Activated CD4-positive, alpha-beta T cell treated with anti-CD3 and anti-CD28 coated beads for 48 hours (primary cell): Measurements from ENCODE around the gene WDHD1.
"Not testable (repeated sequence)": the region's sequence is repeated elsewhere in the genome, so short reads cannot be mapped to it uniquely, and the experiment has no call there.

ENCODE experiments used
- DNase-seq: peaks from one replicate; pipeline ENCODE4 v3.0.0-alpha.2; 2020

WDHD1 gene

DNA sequence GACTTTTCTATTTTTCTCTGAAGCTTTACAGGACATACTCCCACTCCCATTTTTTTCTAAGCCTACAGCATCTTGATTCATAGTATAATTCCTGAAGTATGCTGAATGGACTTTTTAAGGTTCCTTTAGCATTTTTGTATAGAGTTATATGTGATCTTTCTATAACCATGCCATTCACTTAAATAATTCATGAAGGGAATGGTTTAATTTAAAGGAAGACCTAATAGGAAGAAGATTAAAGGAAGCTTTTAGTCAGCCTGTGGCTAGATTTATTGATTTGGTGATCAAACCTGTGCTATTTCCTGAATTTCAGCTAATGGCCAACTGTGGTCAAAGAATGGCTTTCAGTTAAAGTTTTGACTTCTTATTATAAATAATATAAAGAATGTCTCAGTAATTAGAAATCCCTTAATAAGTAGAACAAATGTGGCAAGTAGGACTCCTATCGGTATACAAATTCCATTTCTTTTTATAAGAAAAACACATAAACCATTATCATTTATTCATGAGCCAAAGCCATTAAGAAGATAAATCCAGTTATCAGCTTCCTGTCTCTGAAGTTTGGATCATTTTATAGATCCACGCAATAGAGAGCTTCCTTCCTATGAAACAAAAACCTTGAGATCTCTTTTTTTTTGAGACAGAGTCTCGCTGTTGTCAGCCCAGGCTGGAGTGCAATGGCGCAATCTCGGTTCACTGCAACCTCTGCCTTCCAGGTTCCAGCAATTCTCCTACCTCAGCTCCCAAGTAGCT is 20.6 kb upstream of the WDHD1 start:
- DNase-seq: no peak

DNA sequence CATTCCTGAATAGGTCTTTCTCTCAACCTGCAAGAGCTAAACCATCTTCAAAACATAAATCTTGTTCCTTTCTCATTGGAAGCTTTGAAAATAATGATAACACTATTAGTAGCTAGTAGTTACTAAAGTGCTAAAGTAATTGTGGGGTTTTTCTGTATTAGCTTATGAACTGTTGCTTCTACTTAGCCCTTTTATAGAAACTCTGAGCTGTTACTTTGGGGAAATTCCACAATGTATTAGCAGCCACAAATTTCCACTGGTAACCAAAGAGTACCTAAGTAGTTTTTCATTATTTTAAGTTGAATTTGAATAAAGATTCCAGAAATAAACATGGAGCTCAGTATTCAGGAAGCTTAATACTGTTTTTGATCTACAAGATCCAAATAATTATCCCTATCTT is 18.2 kb upstream of the WDHD1 start:
- no peak for DNase-seq

DNA sequence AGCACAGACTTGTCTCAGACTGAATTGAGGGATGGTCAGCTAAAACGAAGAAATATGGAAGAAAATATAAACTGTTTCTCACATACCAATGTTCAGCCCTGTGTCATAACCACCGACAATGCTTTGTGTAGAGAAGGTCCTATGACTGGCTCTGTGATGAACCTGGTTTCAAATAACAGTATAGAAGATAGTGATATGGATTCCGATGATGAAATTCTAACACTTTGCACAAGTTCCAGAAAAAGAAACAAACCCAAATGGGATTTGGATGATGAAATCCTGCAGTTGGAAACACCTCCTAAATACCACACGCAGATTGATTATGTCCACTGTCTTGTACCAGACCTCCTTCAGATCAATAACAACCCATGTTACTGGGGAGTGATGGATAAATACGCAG is 16.6 kb upstream of the WDHD1 start:
- no peak for DNase-seq

DNA sequence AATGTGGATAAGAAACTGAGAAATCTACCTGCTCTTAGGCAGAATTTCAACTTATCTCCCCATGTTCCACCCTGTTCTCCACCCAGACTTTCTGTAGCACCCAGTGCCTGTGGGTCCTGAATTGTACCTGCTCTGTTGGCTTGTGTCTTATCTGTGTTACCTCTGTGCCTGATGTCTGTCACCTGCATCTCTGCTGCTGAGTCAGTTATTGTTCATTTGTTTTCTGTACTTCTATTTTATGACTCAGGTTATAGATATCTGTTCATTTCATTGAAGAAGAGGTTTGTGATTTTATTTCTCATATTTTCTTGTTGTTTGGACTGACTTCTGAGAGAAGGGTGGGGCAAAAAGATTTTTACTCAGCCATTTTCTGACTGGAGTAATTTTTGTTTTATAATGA is 11.8 kb upstream of the WDHD1 start:
- no peak for DNase-seq

DNA sequence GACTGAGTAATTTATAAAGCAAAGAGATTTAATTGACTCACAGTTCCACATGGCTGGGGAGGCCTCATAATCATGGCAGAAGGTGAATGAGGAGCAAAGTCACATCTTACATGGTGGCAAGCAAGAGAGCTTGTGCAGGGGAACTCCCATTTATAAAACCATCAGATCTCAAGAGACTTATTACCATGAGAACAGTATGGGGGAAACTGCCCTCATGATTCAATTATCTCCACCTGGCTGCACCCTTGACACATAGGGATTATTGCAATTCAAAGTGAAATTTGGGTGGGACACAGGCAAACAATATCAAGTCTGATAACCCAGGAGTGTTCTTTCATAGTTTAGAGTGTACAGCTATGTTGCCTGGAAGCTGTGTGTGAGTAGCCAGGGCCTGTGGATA is 11.1 kb upstream of the WDHD1 start:
- DNase-seq: not testable (repeated sequence)

DNA sequence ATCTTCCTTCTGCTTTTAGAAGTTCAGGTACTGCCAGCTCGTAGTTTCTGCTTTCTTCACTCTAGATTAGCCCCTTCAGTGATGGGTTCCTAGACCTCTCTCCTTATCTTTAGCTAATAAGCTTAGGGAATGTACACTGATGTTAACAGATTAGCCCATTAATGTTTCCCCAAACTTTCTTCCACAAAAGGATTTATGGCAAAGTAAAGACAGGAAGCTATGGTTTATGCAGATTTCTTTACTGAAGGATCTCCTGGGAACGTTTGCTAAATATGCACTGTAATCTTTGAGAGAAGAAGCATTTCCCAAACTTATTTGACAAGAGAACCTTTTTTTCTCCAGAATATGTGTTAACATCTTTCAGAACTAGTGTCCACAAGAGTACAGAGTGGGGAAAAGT is 4.3 kb upstream of the WDHD1 start:
- no peak for DNase-seq

DNA sequence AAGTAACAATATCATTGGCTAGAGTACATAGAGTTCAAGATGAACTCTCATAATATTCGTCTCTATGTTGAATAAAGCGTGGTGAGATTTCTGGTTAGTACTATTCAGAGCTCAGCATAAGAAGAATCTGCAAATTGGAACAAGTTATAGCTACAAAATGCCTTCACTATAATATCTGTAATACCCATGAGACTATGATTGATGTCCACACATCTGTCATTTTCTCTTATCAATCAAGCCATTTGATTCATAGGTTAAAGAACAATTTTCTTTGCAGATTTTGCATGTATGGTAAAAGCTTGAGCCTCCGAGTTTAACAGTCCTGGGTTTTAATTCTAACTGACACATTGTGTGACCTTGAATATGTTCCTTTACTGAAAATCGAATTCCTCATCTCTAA is 1.6 kb upstream of the WDHD1 start:
- no peak for DNase-seq

DNA sequence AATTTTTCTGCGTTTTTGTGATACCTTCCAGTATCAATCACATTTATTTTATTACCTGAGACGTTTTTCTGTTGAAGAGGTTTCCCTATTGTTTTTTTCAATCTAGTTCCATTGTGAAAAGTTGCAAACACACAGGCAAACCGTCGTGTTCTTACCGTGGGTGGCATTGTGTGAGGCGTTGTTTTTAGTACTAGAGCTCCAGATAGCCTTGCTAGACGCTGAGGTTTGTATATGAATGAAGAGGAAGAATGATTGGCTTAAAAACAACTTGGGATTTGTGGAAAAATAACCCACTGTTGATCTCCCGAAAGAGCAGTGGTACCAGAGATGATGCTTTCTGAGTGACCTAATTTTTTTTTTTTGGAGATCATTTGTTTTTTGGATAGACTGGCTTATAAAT is 1.2 kb upstream of the WDHD1 start:
- DNase-seq: no peak

DNA sequence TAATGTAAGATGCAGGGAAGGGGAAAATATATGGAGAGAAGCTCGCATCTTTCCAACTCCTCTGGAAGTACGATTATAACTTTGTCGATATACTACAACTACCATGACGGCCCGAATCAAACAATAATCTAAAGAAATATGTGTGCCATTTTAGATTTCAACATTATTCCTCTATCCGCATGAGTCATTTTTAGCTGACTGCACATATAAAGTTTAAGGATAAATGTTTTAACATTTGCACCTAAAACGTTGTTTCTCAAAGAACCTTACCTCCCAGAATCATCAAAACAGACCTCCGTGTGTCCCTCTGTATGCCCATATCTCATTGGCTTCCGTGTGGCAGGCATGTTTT is 482 bp downstream of the WDHD1 start:
- DNase-seq: no peak

DNA sequence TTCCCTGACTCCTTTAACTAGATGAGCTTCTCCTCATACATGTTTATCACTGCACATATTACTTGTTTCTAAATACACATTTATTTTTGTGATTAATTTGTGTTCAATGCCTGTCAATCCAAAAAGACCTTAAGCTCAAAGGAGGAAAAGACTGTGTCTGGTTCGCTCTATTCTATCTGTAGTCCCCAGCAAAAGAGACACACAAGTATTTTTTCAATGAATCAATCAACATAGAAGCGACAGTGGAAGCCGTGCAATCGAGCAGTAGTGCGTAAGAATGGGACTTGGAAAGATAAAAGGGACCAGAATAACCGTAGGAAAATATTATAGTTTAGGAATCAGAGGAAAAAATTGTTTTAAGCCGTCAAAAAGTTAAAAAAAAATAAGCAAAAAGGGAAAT is 951 bp downstream of the WDHD1 start:
- DNase-seq: no peak

DNA sequence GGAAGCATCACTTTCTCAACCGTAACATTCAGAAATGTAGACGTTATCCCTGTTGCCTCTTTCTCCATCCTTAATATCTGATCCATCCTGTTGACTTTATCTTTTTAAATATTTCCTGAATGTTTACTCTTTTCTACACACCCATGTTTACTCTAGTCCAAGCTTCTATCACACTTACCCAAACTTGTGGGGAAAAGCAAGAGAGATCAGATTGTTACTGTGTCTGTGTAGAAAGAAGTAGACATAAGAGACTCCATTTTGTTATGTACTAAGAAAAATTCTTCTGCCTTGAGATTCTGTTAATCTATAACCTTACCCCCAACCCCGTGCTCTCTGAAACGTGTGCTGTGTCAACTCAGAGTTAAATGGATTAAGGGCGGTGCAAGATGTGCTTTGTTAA is 2.5 kb downstream of the WDHD1 start:
- not testable (repeated sequence) for DNase-seq

DNA sequence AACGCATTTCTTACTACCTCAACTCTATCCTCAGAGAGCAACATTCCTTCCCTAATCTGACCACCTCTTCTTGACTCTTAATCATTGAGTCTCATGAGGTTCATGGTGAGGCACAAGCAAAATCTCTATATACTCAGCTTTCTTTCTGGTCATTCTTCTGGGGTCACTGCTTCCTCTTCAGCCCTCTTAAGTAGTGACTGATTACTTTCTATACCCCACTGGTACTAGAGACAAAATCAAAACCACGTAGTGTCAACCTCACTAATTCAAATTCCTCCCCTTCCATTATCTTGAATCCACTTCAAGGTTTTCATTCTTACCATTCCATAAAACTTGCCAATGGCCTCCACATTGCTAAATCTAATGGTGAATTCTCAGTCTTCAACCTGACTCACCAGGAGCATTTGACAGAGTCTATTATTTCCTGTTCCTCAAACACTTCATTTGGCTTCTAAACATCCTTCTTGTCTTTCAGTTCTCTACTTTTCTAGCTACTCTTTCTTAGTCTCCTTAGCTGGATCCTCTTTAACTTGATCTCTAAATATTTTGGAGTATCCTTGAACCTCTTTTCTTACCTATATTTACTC is 6.8 kb downstream of the WDHD1 start:
- DNase-seq: no peak

DNA sequence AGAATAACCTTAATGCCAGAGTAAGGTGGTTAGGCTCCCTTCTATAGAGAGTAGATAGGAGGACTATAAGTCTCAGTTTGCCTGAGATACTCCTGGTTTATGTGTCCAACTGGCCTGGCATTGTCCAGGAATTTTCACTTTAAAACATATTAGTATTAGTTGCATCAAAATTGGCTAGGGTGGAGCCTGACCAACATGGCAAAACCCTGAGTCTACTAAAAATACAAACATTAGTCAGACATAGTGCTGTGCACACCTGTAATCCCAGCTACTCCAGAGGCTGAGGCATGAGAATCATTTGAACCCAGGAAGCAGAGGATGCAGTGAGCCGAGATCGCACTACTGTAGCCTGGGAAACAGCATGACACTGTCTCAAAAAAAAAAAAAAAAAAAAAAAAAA is 11.9 kb downstream of the WDHD1 start:
- no peak for DNase-seq

DNA sequence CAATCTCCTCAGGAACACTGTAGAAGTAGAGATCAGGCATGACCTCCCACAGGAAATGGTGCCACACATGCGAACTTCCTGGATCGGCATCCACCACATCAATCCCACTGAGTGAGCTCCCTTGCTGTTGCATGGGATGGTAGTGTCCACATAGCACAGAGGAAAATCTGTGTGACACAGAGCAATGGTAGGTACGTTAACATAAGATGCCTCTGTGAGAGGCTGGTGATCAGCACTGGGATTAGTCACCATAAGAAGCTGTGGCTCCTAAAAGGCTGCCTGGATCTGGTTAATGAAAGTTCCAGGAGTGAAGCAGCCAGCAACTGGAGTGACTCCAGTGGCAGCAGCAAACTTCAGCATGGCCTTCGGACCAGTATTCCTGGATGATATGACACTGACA is 21.8 kb downstream of the WDHD1 start:
- DNase-seq: no peak

DNA sequence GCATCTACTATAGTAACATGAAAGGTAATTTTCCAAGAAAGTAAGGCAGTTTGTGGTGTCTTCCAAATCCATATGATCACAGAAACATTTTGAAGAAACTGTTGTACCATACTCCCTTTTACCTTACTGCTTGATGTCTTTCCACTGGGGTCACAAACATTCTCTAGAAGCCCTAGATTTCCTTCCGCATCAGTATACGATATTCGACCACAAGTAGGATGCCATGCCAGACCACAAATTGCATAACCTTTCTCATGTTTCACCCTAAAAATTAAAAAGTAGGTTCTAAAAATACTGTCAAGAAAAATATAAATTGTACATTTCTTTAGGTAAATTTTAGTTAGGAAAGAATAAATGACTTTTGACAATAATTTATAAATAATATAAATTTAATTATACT is 26.5 kb downstream of the WDHD1 start:
- no peak for DNase-seq

DNA sequence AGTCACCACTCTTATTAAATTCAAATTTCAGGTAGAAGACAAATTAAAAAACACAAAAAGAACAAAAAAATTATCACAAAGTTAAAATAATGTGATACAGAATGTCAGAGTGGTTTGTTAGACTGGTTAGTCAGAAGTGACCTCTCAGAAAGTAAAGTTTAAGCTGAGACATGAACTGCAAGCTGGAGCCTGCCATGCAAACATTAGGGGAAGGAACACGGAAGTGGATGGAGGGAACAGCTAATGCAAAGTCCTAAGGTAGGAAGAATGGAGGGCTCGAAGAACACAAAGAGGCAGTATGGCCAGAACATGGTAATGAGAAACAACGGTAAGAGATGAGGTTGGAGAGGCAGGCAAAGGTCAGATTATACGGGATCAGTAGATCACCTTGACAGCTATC is 41.7 kb downstream of the WDHD1 start:
- no peak for DNase-seq

DNA sequence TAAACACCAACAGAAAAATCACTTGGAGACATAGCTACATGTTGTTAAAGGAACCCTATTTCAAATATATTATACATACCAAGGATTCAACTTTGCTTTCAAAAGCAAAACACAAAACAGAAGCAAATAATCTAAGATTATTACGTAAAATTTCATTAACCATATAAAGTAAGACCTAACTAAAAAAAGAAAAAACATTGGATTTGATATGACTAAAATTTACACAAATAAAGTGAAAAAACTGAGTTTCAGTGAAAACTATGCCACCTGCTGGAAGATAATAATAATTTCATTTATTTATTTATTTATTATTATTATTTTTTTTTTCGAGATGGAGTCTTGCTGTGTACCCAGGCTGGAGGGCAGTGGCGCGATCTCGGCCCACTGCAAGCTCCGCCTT is 45.2 kb downstream of the WDHD1 start:
- no peak for DNase-seq

DNA sequence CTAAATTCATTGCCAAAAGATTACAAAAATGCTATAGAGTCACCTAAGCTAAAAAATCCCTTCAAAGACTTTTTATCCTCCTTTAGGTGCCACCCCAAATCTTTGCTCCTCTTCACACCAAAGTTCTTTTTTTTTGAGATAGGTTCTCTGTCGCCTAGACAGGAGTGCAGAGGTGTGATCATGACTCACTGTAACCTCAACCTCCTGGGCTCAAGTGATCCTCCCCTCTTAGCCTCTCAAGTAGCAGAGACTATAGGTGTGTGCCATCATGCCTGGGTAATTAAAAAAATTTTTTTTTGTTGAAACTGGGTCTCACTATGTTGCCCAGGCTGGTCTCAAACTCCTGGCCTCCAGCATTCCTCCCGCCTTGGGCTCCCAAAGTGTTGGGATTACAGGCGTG is 47.9 kb downstream of the WDHD1 start:
- DNase-seq: no peak

DNA sequence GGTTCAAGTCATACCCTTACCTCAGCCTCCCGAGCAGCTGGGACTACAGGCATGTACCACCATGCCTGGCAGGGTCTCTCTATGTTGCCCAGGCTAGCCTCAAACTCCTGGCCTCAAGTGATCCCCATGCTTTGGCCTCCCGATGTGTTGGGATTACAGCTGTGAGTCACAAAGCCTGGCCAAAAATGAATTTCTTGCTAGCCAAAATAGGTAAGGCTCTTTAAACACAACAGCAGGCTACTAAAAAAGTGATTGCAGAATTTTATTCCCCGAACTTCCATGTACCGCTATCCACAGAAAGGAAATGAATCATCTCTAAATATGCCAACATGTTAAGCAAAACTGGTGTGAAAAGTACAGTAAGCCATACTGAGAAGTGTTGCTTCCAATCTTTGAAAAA is 50.6 kb downstream of the WDHD1 start:
- DNase-seq: no peak

DNA sequence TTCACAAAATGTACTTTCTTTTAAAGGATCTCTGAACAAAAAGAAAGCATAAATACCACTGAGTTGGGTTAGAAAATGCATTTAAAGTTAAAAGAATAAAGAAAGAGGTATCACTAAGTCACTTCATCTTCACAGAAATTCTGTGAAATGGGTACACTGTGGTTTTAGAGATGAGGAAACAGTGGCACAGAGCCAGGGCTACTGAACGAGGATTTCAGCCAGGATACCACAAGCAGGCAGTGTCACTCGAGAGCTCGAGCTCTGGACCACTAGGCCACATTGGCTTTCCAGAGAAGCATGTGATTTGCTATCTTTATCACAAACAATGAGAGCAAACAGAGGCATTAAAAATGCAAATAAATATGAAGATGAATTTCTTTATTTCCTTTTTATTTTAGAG is 51.0 kb downstream of the WDHD1 start:
- DNase-seq: no peak

DNA sequence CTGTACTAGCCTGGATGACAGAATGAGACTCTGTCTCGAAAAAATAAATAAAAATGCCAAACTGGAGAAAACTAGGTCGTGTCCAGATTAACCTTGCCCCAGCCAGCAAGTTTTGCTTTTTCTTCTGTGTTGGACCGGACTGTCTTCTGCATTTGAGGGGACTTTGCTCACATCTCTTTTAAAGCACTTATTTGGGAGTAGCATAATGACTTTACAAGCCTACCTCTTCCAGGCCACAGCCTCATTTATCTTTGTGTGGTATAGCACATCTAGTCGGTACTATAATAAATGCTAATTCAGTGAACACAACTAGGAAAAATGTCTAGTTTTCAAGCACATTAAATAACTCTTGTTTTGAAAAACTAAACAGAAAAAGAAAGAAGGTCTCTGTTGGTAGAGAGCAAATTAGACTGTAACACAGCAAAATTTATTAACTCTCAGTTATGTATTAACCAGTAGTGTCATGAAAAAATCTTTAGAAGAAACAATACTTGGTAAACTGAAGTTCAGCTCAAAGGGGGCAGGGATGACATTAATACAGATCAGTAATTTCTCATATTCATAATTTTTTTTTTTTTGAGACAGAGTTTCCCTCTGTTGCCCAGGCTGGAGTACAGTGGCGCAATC is 52.0 kb downstream of the WDHD1 start:
- no peak for DNase-seq

DNA sequence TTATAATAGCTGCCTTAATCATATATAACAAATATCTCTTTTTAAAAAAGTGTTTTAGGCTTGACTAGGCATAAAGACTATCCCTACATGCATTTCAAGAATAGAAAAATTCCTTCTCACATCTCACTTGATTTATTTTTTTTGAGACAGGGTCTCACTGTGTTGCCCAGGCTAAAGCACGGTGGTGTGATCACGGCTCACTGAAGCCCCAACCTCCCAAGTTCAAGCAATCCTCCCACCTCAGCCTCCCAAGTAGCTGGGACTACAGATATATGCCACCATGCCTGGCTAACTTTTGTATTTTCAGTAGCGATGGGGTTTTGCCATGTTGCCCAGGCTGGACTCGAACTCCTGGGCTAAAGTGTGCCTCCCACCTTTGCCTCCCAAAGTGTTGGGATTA is 59.4 kb downstream of the WDHD1 start:
- DNase-seq: no peak

DNA sequence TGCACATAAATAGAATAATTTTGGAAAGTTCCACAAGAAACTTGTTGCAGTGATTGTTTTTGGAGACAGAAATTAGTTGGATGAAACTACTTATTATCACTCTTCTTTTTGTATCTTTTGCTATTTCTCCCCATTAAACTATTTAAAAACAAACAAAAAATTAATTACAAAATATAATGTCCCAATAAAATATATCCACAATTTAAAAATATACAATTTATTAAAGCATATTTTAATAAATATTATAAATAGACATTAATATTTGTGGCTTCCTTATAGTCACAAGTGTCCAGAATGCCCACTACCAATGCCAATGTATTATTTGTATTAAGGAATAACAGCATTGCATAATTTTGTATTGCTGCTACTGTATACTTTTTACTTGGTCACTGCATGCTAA is 71.8 kb downstream of the WDHD1 start:
- DNase-seq: no peak

DNA sequence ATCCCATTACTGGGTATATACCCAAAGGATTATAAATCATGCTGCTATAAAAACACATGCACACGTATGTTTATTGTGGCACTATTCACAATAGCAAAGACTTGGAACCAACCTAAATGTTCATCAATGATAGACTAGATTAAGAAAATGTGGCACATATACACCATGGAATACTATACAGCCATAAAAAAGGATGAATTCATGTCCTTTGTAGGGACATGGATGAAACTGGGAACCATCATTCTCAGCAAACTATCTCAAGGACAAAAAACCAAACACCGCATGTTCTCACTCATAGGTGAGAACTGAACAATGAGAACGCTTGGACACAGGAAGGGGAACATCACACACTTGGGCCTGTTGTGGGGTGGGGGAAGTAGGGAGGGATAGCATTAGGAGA is 73.3 kb downstream of the WDHD1 start:
- DNase-seq: not testable (repeated sequence)

DNA sequence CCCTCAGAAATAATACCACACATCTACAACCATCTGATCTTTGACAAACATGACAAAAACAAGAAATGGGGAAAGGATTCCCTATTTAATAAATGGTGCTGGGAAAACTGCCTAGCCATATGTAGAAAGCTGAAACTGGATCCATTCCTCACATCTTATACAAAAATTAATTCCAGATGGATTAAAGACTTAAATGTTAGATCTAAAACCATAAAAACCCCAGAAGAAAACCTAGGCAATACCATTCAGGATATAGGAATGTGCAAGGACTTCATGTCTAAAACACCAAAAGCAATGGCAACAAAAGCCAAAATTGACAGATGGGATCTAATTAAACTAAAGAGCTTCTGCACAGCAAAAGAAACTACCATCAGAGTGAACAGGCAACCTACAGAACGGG is 74.1 kb downstream of the WDHD1 start:
- DNase-seq: not testable (repeated sequence)
